NCI-H1105 treated with DMSO at 0.1 percent for 48 hours (cell line): ENCODE data around the gene FFAR1.
"Not testable (repeated sequence)": the region's sequence is repeated elsewhere in the genome, so short reads cannot be mapped to it uniquely, and the experiment has no call there.

Experiments used
- DNase-seq: peaks from one replicate; lab custom pipeline; 2025; lab: John Stamatoyannopoulos, UW

The FFAR1 gene

GRCh38 chr19:35342430-35342829 is 5.3 kb upstream of the FFAR1 start:
- no peak for DNase-seq

GRCh38 chr19:35344511-35345031 is 3.1 kb upstream of the FFAR1 start:
- DNase-seq = no peak

- DNase-seq = no peak
Measured at GRCh38 chr19:35345671-35346111, 2.0 kb upstream of the FFAR1 start.

GRCh38 chr19:35346193-35347052 is 1.3 kb upstream of the FFAR1 start:
- DNase-seq = peak; percentile 10

- DNase-seq = no peak
Measured at GRCh38 chr19:35347930-35348298, 212 bp downstream of the FFAR1 start.

- no peak for DNase-seq
Measured at GRCh38 chr19:35348911-35349611, 1.4 kb downstream of the FFAR1 start.

- no peak for DNase-seq
Measured at GRCh38 chr19:35349614-35350521, 2.2 kb downstream of the FFAR1 start.

- no peak for DNase-seq
Measured at GRCh38 chr19:35350591-35350990, 2.9 kb downstream of the FFAR1 start.

- DNase-seq = no peak
Measured at GRCh38 chr19:35351411-35352176, 3.9 kb downstream of the FFAR1 start.

GRCh38 chr19:35352177-35352447 is 4.4 kb downstream of the FFAR1 start:
- no peak for DNase-seq

GRCh38 chr19:35352448-35353304 is 5.0 kb downstream of the FFAR1 start:
- peak; percentile 76 for DNase-seq

GRCh38 chr19:35353635-35354034 is 5.9 kb downstream of the FFAR1 start:
- DNase-seq = no peak

GRCh38 chr19:35354898-35355297 is 7.2 kb downstream of the FFAR1 start:
- DNase-seq = no peak

GRCh38 chr19:35355791-35356460 is 8.2 kb downstream of the FFAR1 start:
- DNase-seq = no peak

- DNase-seq = no peak
Measured at GRCh38 chr19:35357867-35358573, 10.3 kb downstream of the FFAR1 start, which contains the start of gene FFAR3. Gene FFAR3 (plus strand): TSS chr19:35358460. CDS start chr19:35358891, 431 bp downstream.

GRCh38 chr19:35358834-35359233 is 11.1 kb downstream of the FFAR1 start:
- not testable (repeated sequence) for DNase-seq

- not testable (repeated sequence) for DNase-seq
Measured at GRCh38 chr19:35359395-35359794, 11.7 kb downstream of the FFAR1 start.

- DNase-seq = not testable (repeated sequence)
Measured at GRCh38 chr19:35360081-35360480, 12.4 kb downstream of the FFAR1 start.

GRCh38 chr19:35360880-35361420 is 13.2 kb downstream of the FFAR1 start:
- no peak for DNase-seq
